Mucosa of stomach (tissue), 1 donor: Measurements from ENCODE around the gene C1QTNF12.
A peak's percentile ranks its signal among the peaks of the same experiment; 100 is the strongest.

ENCODE experiments used
- H3K27me3 ChIP-seq: one replicate; pipeline ENCODE4 v1.7.0; 2013; ENCODE audit warnings: mild to moderate bottlenecking, low read length; ENCODE audit not compliant: control insufficient read depth, insufficient read depth
- H3K36me3 ChIP-seq: one replicate; pipeline ENCODE4 v1.7.0; 2013; ENCODE audit warnings: low read length; ENCODE audit not compliant: control insufficient read depth, insufficient read depth
- H3K4me1 ChIP-seq: one replicate; pipeline ENCODE4 v1.7.0; 2013; ENCODE audit warnings: mild to moderate bottlenecking, low read length; ENCODE audit not compliant: control insufficient read depth, insufficient read depth
- H3K4me3 ChIP-seq: one replicate; pipeline ENCODE4 v1.7.0; 2013; ENCODE audit warnings: low read length
- H3K9ac ChIP-seq: one replicate; pipeline ENCODE4 v1.7.0; 2013; ENCODE audit warnings: mild to moderate bottlenecking, low read length, moderate library complexity
- H3K9me3 ChIP-seq: one replicate; pipeline ENCODE4 v1.7.0; 2013; ENCODE audit warnings: mild to moderate bottlenecking, low read length, moderate library complexity; ENCODE audit not compliant: control insufficient read depth
- donor health status: Pancreatic carcinoma.

Gene C1QTNF12

DNA sequence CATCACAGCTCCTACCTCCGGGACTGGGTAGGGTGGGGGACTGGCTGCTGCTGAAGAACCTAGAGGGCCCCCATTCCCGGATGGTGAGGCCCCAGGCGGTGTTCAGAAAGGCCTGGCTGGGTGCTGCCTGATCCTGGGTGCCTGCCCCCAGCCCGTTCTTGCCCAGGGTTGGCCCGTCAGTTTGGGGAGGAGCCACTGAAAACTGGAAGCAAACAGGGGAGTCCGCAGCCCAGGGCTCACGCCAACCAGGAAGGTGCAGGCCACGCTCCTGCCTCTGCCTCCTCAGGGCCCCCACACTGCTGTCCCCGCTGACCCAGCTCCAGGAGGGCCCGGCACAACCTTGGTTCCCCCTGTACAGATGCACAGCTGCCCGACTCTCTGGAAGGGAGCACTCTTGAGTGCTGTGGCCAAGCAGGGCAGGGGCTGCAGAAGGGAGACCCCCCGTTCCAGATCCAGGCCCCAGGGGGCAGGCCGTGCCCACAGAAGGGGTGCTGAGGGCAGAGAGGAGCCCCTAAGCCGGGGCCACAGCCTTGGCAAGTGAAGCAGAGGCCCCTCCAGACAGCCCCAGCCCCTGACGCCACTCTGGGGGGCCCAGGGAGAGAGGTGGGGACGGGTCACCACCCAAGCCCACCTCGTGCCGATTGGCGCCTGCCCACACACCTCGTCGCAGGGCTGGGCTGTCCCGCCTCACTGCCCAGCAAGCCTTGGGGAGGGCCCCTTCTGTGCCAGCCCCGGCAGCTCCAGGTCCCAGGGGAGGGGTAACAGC lies 5.5 kb downstream of the C1QTNF12 start:
- peaks cover 31% of the 10 kb centered on the region for H3K4me1 ChIP-seq
- no peak overlapping the region for H3K9ac ChIP-seq
- H3K4me3 ChIP-seq = no peak overlapping the region
- H3K27me3 ChIP-seq = peaks cover 47% of the 10 kb centered on the region
- H3K9me3 ChIP-seq = no peaks in the 10 kb centered on the region
- H3K36me3 ChIP-seq = no peaks in the 10 kb centered on the region

DNA sequence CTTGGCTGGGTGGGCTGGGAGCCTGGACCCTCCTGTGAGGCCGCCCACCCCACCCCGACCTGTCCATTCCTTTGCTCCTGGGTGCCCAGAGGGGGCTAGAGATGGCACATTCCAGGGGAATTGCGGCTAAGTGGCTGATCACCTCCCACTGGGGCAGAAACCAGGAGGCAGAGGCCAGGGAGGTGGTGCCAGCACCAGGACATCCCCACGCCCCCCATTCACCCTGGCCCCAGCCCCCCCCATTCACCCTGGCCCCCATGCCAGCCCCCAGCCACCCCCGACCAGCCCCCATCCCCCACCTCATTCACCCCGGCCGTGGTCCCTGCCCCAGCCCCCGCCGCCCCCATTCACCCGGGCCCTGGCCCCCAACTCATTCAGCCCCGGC lies 6.2 kb downstream of the C1QTNF12 start:
- Histone ChIP-seq H3K4me3 (no peak overlapping the region), H3K36me3 (no peaks in the 10 kb centered on the region), H3K9ac (no peak overlapping the region), H3K4me1 (peaks cover 31% of the 10 kb centered on the region), H3K27me3 (peaks cover 41% of the 10 kb centered on the region), H3K9me3 (no peaks in the 10 kb centered on the region)

DNA sequence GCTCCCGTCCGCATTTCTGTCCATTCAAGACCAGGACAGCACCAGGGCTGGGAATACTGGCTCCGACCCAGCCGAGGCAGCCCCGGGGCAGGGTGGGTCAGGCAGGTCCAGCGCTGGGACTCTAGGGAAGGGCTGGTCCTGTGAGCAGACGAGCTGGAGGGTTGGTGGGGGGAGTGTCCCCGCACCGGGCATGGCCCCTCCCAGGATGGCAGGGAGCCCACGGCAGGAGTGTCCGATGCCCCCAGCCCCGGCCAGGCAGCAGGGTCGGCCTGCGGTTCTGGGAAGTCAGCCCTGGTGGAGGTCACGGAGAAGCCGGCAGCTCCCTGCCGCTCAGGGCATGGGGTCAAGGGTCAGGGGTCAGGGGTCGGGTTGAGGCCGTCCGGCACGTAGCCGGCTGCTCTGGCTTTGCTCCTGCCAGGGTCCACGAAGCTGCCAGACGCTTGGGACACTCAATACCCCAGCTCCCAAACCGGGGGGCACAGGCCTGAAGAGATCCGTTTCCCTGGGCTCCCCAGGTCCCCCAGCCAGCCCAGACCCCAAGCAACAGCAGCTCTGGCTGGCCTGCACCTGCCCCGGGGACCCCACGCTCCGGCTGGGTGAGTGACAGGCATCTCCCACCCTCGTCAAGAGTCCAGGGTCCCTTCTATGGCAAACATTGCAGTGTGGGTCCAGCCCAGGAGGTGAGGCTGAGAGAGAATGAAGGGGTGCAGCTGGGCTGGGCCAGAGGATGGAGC lies 6.7 kb downstream of the C1QTNF12 start:
- Histone ChIP-seq H3K9me3 (no peaks in the 10 kb centered on the region), H3K36me3 (no peaks in the 10 kb centered on the region), H3K4me3 (no peak overlapping the region), H3K9ac (no peak overlapping the region), H3K27me3 (peaks cover 40% of the 10 kb centered on the region), H3K4me1 (peaks cover 31% of the 10 kb centered on the region)

DNA sequence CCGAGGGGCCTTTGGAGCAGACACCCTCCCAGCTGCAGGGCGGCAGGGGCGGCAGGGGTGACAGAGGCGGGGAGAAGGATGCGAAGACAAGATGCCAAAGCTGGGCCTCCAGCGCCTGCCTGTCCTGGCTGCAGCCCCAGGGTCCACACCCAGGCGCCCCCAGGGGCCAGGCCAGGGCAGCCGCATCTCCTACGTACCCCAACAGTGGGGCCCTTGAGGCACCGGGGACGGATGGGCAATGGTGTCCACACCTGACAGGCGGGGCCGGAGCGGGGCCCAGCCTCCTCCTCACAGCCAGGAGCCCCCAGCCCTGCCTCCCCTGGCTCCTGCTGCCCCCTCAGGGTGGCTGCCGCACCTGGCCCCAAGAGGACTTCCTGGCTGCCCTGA lies 7.3 kb downstream of the C1QTNF12 start:
- H3K27me3 ChIP-seq = peaks cover 40% of the 10 kb centered on the region
- H3K4me1 ChIP-seq = peaks cover 28% of the 10 kb centered on the region
- H3K9me3 ChIP-seq = no peaks in the 10 kb centered on the region
- no peak overlapping the region for H3K4me3 ChIP-seq
- no peaks in the 10 kb centered on the region for H3K36me3 ChIP-seq
- no peak overlapping the region for H3K9ac ChIP-seq

DNA sequence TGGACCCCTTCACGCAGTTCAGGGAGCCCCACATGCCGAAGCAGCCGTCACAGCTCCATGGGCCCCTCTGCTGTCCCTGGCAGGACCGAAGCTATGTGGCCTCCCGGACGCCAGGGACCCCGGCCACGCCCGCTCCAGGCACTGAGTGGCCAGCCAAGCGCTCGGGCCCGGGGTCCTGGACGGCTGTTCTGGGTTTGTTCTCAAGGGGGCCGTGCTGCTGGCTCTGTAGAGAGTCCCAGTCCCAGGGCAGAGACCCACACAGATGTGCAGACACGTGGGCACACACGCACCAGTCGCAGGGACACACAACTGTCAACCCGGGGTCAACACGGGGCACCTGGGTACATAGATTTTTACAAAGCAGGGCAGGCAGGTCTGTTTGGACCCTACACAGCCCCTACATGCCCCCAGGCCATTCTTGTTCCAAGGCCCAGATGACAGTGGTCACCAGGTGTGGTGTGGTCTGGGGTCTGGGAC lies 7.8 kb downstream of the C1QTNF12 start:
- Histone ChIP-seq H3K4me1 (peaks cover 23% of the 10 kb centered on the region), H3K27me3 (peaks cover 40% of the 10 kb centered on the region), H3K9ac (no peak overlapping the region)

DNA sequence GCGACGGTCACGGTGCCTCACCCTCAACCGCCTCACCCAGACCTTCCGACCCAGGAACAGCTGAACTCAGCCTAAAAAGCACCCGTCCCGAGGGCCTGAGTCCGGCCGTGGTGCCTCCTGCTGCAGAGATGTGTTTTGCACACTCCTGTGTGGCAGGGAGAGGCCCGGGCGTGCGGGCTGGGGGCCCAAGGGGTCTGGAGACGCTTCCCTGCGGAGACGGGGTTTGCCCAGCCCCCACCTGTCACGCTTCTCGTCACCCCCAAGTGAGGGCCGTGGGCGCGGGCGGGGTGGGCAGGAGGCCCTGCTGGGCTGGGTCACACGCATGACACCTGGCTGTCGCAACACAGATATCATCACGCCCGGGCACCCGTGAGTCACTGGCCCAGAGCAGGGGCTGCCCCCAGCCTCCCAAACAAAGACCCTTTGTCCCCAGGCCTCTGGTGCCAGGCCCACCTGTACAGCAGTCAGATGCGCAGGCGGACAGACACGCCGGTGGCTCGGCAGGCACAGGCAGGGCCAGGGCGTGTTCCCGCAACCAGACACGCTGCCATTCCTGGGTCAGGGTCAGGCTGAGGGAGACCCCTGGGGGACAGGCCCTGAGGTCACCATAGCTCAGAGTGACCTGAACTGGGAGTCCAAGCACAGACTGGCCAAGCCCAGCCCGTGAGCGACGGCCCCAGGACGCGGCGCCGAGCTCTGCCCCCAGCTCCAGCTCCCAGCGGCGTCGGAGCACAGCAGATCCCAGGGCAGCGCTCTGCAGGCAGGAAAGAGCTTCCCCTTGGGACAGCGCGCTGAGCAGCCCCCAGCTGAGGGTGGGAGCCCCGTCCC lies 8.4 kb downstream of the C1QTNF12 start:
- peaks cover 40% of the 10 kb centered on the region for H3K27me3 ChIP-seq
- peaks cover 28% of the 10 kb centered on the region for H3K4me1 ChIP-seq
- no peak overlapping the region for H3K4me3 ChIP-seq
- no peaks in the 10 kb centered on the region for H3K36me3 ChIP-seq
- H3K9ac ChIP-seq = peak overlapping the region; percentile 17
- H3K9me3 ChIP-seq = no peaks in the 10 kb centered on the region

More for the DNA sequence above, 7.8 kb downstream of the C1QTNF12 start:
- no peaks in the 10 kb centered on the region for H3K9me3 ChIP-seq
- no peaks in the 10 kb centered on the region for H3K36me3 ChIP-seq
- H3K4me3 ChIP-seq = no peak overlapping the region

DNA sequence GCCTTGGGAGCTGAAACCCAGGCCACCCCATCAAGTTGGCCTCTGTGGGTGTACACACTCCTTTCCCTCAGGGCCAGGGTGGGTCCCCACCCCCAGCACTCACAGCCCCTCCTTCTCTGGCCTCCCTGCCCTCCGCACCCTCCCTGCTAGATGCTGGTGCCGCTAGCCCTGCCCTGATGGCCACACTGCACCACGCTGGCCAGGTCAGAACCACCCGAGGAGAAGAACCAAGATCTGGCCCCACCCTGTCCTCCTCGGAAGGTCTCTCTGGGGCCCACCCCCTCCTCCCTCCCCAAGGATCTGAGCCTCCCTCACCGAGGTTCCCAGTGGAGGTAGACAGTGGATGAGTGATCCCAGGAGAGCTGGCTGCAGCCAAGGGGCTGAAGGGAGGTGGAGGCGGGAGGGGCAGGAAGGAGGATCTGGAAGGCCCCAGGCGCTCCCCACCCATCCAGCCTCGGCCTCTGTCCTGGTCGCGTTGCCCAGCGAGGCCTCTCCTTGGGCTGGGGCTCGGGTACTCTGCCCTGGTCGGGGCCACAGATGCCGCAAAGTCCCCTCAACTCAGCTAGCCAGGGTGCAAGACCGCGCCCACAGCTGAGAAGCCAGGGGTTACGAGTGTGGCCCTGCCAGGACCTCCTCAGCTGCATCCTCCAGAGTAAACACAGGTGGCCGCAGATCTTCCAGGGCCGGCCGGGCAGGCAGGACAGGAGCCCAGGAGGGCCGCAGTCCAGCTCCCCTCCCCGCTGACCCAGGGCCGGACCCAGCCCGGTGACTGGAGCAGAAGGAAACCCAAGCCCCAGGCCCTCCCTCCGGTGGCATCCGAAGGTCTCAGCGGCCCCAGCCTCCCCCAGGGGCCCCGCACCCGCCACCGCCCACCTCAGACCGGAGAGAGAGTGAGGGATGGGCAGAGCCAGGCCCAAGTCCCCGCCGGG lies 9.3 kb downstream of the C1QTNF12 start:
- Histone ChIP-seq H3K9me3 (no peaks in the 10 kb centered on the region), H3K36me3 (no peaks in the 10 kb centered on the region), H3K27me3 (peaks cover 40% of the 10 kb centered on the region), H3K4me1 (peaks cover 34% of the 10 kb centered on the region), H3K4me3 (no peak overlapping the region), H3K9ac (peak overlapping the region; percentile 17)

DNA sequence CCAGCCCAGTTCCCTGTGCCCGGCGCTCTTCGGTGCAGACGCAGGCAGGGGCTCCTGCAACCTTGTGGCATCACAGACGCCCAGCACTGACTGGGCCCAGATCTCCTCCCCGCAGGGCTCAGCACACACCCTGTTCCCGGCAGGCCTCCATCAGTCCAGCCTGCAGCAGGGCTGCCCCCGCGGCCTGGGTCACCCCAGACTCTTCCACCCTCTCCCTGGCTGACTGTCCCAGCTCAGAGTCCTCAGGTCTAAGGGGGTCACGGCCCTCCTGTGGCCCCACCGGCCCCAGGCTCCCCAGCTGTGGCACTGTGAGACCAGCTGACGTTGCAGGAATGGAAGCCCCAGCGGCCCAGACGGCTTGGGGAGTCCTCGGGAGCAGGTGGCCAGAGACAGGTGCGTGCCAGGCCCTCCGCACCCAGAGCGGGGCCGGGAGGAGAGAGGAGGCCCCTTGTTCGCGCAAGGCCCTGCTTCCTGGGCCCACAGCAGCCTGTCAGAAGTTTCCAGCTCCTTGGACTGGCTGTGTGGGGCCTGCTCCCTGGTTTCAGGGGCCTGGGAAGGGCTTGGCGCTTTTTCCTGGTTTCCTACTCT lies 10.3 kb downstream of the C1QTNF12 start:
- H3K36me3 ChIP-seq = no peaks in the 10 kb centered on the region
- peaks cover 34% of the 10 kb centered on the region for H3K4me1 ChIP-seq
- H3K27me3 ChIP-seq = peaks cover 40% of the 10 kb centered on the region
- H3K4me3 ChIP-seq = no peak overlapping the region
- no peaks in the 10 kb centered on the region for H3K9me3 ChIP-seq
- no peak overlapping the region for H3K9ac ChIP-seq

DNA sequence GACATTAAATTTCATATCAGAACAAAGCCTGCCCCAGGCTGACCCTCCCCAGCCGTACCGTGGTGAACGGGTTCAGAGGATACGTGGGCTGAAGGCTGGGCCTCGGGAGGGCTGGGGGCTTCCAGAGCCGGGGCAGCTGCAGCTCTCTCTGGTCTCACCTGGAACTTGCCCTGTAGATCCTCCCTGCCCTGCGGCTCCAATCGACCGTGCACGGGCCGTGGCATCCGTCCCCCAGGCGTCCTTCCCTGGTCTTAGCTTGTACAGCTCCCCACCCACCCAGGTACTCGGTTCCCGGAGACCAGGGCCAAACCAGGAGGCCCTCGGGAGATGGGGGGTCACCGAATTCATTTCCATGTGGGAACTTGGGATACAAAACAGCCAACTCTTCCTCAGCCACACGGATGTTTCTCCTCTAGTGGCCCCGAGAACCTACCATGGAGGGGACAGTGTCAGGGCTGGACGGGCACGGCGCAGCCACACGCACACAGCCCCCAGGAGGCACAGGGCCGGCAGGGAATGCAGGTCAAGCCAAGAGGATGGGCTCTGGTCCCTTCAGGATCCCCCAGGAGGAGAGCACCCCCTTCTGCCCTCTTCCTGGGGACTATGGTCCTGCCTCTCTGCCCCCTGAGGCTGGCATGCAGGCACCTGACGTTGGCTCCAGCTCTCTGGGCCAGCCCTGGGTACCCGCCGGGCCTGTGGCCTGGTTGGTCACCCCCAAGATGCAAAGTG lies 11.3 kb downstream of the C1QTNF12 start:
- peaks cover 37% of the 10 kb centered on the region for H3K4me1 ChIP-seq

DNA sequence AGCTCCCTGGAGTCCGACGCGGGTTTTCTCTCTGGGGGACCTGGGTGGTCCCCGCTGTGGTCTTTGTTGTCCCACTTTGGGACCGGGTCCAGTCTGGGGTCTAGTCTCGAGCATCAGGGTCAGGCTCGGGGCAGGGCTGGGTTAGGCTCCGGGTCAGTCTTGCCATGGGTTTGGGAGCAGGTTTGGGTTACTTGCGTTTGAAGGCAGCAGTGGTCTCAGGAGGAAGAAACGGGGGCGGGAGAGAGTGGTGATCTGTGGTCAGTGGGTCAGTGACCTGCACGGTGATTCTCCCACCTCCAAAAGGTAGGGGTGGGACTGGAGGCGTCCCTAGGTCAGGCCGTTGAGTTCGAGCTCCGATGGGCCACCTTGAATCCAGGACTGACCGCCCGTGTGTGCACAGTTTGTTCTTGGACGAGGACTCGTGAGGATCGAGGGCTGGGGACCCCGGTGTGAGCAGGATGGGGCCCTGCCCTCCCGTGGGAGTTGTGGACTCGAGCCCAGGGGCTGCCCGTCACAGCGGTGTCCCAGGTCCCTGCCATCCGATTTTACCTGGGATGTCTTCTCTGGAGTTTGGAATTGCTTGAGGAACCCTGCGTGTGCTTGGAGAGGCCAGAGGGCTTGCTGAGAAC lies 12.2 kb downstream of the C1QTNF12 start:
- Histone ChIP-seq H3K36me3 (no peaks in the 10 kb centered on the region), H3K9me3 (no peaks in the 10 kb centered on the region), H3K9ac (no peak overlapping the region), H3K4me3 (no peak overlapping the region), H3K4me1 (peaks cover 38% of the 10 kb centered on the region), H3K27me3 (peaks cover 30% of the 10 kb centered on the region)

More for the DNA sequence above, 11.3 kb downstream of the C1QTNF12 start:
- H3K36me3 ChIP-seq = no peaks in the 10 kb centered on the region
- peaks cover 39% of the 10 kb centered on the region for H3K27me3 ChIP-seq
- H3K4me3 ChIP-seq = no peak overlapping the region
- no peaks in the 10 kb centered on the region for H3K9me3 ChIP-seq
- H3K9ac ChIP-seq = no peak overlapping the region
